SK-N-SH treated with all-trans-retinoic acid at 6 μM for 48 hours (cell line): ENCODE results near the gene SDK2.

Experiments
- ATAC-seq: fragments of 200-7000 bp; cut with Tn5 transposase; 3 replicates; pipeline ENCODE4 v1.9.1; 2020; ENCODE audit warnings: mild to moderate bottlenecking, moderate library complexity
- ARNTL ChIP-seq: fragments of 450-650 bp; formaldehyde crosslinking; IDR thresholded peaks from 2 replicates; pipeline ENCODE4 v1.5.0; 2020; ENCODE audit warnings: low read depth, mild to moderate bottlenecking, moderate library complexity, borderline replicate concordance
- BACH2 ChIP-seq: fragments of 250-450 bp; sonication (Bioruptor Pico); IDR thresholded peaks from 2 replicates; pipeline ENCODE4 v1.9.0; 2021; ENCODE audit warnings: mild to moderate bottlenecking, borderline replicate concordance
- CREB5 ChIP-seq: fragments of 250-450 bp; sonication (Bioruptor Pico); IDR thresholded peaks from 2 replicates; pipeline ENCODE4 v1.5.1; 2020; ENCODE audit warnings: low read depth, mild to moderate bottlenecking, moderate library complexity
- CSDC2 ChIP-seq: fragments of 250-450 bp; sonication (Bioruptor Pico); IDR thresholded peaks from 2 replicates; pipeline ENCODE4 v1.5.0; 2020; ENCODE audit warnings: mild to moderate bottlenecking, moderate library complexity
- CSRNP3 ChIP-seq: fragments of 250-450 bp; sonication (Bioruptor Pico); IDR thresholded peaks from 2 replicates; pipeline ENCODE4 v1.5.1; 2021; ENCODE audit warnings: mild to moderate bottlenecking, moderate library complexity
- ESRRG ChIP-seq: fragments of 250-450 bp; sonication (Bioruptor Pico); IDR thresholded peaks from 2 replicates; pipeline ENCODE4 v1.6.1; 2021; ENCODE audit warnings: mild to moderate bottlenecking
- ISL1 ChIP-seq: fragments of 250-450 bp; sonication (Bioruptor Pico); IDR thresholded peaks from 2 replicates; pipeline ENCODE4 v2.1.2; 2022; ENCODE audit warnings: mild to moderate bottlenecking, moderate library complexity
- OSR1 ChIP-seq: fragments of 250-450 bp; sonication (Bioruptor Pico); IDR thresholded peaks from 2 replicates; pipeline ENCODE4 v1.8.0; 2022; ENCODE audit warnings: moderate library complexity, mild to moderate bottlenecking, inconsistent platforms
- PATZ1 ChIP-seq: fragments of 250-450 bp; sonication (Bioruptor Pico); IDR thresholded peaks from 2 replicates; pipeline ENCODE4 v1.8.0; 2020; ENCODE audit warnings: mild to moderate bottlenecking, moderate library complexity, borderline replicate concordance
- POU6F1 ChIP-seq: fragments of 250-450 bp; sonication (Bioruptor Pico); IDR thresholded peaks from 2 replicates; pipeline ENCODE4 v1.8.0; 2021; ENCODE audit warnings: low read depth, mild to moderate bottlenecking, moderate library complexity, borderline replicate concordance
- PPARA ChIP-seq: fragments of 250-450 bp; sonication (Bioruptor Pico); IDR thresholded peaks from 2 replicates; pipeline ENCODE4 v1.5.0; 2020; ENCODE audit warnings: mild to moderate bottlenecking, borderline replicate concordance
- SNAI2 ChIP-seq: fragments of 250-450 bp; sonication (Bioruptor Pico); IDR thresholded peaks from 2 replicates; pipeline ENCODE4 v1.5.0; 2020; ENCODE audit warnings: mild to moderate bottlenecking, moderate library complexity
- TCF4 ChIP-seq: fragments of 250-450 bp; sonication (Bioruptor Pico); IDR thresholded peaks from 2 replicates; pipeline ENCODE4 v1.8.0; 2021; ENCODE audit warnings: mild to moderate bottlenecking, moderate library complexity, borderline replicate concordance
- TOX ChIP-seq: fragments of 250-450 bp; sonication (Bioruptor Pico); IDR thresholded peaks from 2 replicates; pipeline ENCODE4 v1.8.0; 2021; ENCODE audit warnings: mild to moderate bottlenecking, moderate library complexity, borderline replicate concordance
- ZC3H10 ChIP-seq: fragments of 250-450 bp; sonication (Bioruptor Pico); IDR thresholded peaks from 2 replicates; pipeline ENCODE4 v1.5.1; 2021; ENCODE audit warnings: mild to moderate bottlenecking, moderate library complexity
- ZFP3 ChIP-seq: fragments of 250-450 bp; sonication (Bioruptor Pico); IDR thresholded peaks from 2 replicates; pipeline ENCODE4 v1.5.0; 2020; ENCODE audit warnings: mild to moderate bottlenecking, moderate library complexity
- ZFP30 ChIP-seq: fragments of 450-650 bp; formaldehyde crosslinking; IDR thresholded peaks from 2 replicates; pipeline ENCODE4 v1.5.0; 2022; ENCODE audit warnings: mild to moderate bottlenecking, moderate library complexity
- ZNF565 ChIP-seq: fragments of 450-650 bp; formaldehyde crosslinking; conservative IDR thresholded peaks from 2 replicates; pipeline ENCODE4 v1.5.0; 2020; ENCODE audit warnings: low read depth, mild to moderate bottlenecking, moderate library complexity
- ZNF70 ChIP-seq: fragments of 450-650 bp; formaldehyde crosslinking; IDR thresholded peaks from 2 replicates; pipeline ENCODE4 v1.5.0; 2020; ENCODE audit warnings: mild to moderate bottlenecking, moderate library complexity
- ZNF8 ChIP-seq: fragments of 450-650 bp; formaldehyde crosslinking; IDR thresholded peaks from 2 replicates; pipeline ENCODE4 v1.5.0; 2020; ENCODE audit warnings: mild to moderate bottlenecking, moderate library complexity

Gene SDK2

GRCh38 chr17:73362697-73363096 lies 281.5 kb downstream of the SDK2 start:
- TF ChIP-seq CSRNP3 (CRISPR knock-in tag) (no peak), ZFP30 (CRISPR knock-in tag) (no peak), ZFP3 (no peak), TOX (CRISPR knock-in tag) (no peak), ARNTL (CRISPR knock-in tag) (no peak), ZC3H10 (CRISPR knock-in tag) (no peak), OSR1 (CRISPR knock-in tag) (no peak), PATZ1 (no peak), POU6F1 (no peak), ESRRG (CRISPR knock-in tag) (no peak), ZNF8 (CRISPR knock-in tag) (no peak)
- ATAC-seq = no peak

- no peak for ATAC-seq
- no peak for TF ChIP-seq TCF4 (CRISPR knock-in tag)
- no peak for TF ChIP-seq ZNF70
- TF ChIP-seq ZFP30 (CRISPR knock-in tag) = no peak
- TF ChIP-seq SNAI2 (CRISPR knock-in tag) = no peak
- TF ChIP-seq CREB5 (CRISPR knock-in tag) = no peak
- no peak for TF ChIP-seq ZFP3
- no peak for TF ChIP-seq PATZ1
- TF ChIP-seq, all 23 proteins: peak for 0
Observed at GRCh38 chr17:73360961-73361761, 283.1 kb downstream of the SDK2 start.

GRCh38 chr17:73359987-73360410 lies 284.2 kb downstream of the SDK2 start:
- ATAC-seq = peak; percentile 17; the same call in 1 of the 3 replicates
- no peak for TF ChIP-seq ZC3H10 (CRISPR knock-in tag)
- no peak for TF ChIP-seq ZNF70
- TF ChIP-seq CSDC2 (CRISPR knock-in tag) = no peak
- TF ChIP-seq CSRNP3 (CRISPR knock-in tag) = no peak
- TF ChIP-seq ESRRG (CRISPR knock-in tag) = no peak
- no peak for TF ChIP-seq ZFP3
- TF ChIP-seq TCF4 (CRISPR knock-in tag) = no peak

GRCh38 chr17:73359352-73359751 lies 284.9 kb downstream of the SDK2 start:
- no peak for ATAC-seq
- TF ChIP-seq SNAI2 (CRISPR knock-in tag) = no peak
- TF ChIP-seq ARNTL (CRISPR knock-in tag) = no peak
- TF ChIP-seq TOX (CRISPR knock-in tag) = no peak
- TF ChIP-seq ZFP30 (CRISPR knock-in tag) = no peak
- TF ChIP-seq OSR1 (CRISPR knock-in tag) = no peak
- TF ChIP-seq PATZ1 = no peak
- TF ChIP-seq PPARA = no peak
- TF ChIP-seq POU6F1 = no peak
- TF ChIP-seq TCF4 (CRISPR knock-in tag) = no peak
- no peak for TF ChIP-seq BACH2 (CRISPR knock-in tag)
- no peak for TF ChIP-seq ZNF565 (CRISPR knock-in tag)
- TF ChIP-seq ISL1 (CRISPR knock-in tag) = no peak
